ENCODE results near the gene TCEAL9.

TCEAL9 gene

GRCh38 chrX:103386332-103386731 is 30.0 kb downstream of the TCEAL9 start:
- H4K12ac ChIP-seq (ENCODE audit: low read depth, low read length) = no peak overlapping the region
- H4K91ac ChIP-seq (ENCODE audit: low read depth, low read length) = no peak overlapping the region
- H3K18ac ChIP-seq (ENCODE audit: low read length) = no peak overlapping the region
- no peaks in the 10 kb centered on the region for H3K9me3 ChIP-seq (ENCODE audit: insufficient read depth, low read depth, low read length)
- H3K14ac ChIP-seq (ENCODE audit: low read length) = no peak overlapping the region
- no peak for DNase-seq
- no peak overlapping the region for H2AK5ac ChIP-seq (ENCODE audit: low read length)
- H4K8ac ChIP-seq (ENCODE audit: low read depth, low read length) = no peak overlapping the region
- H3K9ac ChIP-seq (ENCODE audit: low read length) = no peak overlapping the region
- no peak overlapping the region for H3K27ac ChIP-seq (ENCODE audit: low read depth, low read length)
- no peak overlapping the region for H3K23ac ChIP-seq (ENCODE audit: low read length)
- no peaks in the 10 kb centered on the region for H3K36me3 ChIP-seq (ENCODE audit: control insufficient read depth in 1 of 2, insufficient read depth in 2 of 2, low read length in 2 of 2)
- H2AFZ ChIP-seq (ENCODE audit: insufficient read depth, low read length, poor library complexity) = no peak overlapping the region
- no peaks in the 10 kb centered on the region for H3K79me1 ChIP-seq (ENCODE audit: low read length)
- H2BK12ac ChIP-seq (ENCODE audit: low read length) = no peak overlapping the region
- no peak overlapping the region for H3K4me3 ChIP-seq (ENCODE audit: low read depth, low read length)
- no peak overlapping the region for H2BK5ac ChIP-seq (ENCODE audit: low read depth, low read length, poor library complexity)
- no CpG with 5 or more reads among the region's 2 CpGs for WGBS (ENCODE audit: extremely low coverage, insufficient coverage, insufficient read length)
- no peak overlapping the region for H2BK120ac ChIP-seq (ENCODE audit: insufficient read depth, low read length, poor library complexity)
- no peak overlapping the region for H3K4ac ChIP-seq (ENCODE audit: low read depth, low read length)
- no peak overlapping the region for H3K4me2 ChIP-seq (ENCODE audit: low read length)
- no peaks in the 10 kb centered on the region for H3K27me3 ChIP-seq (ENCODE audit: insufficient read depth, low read length)
- H3K79me2 ChIP-seq (ENCODE audit: control insufficient read depth, insufficient read depth, low read length, poor library complexity) = no peaks in the 10 kb centered on the region
- H3K4me1 ChIP-seq (ENCODE audit: control insufficient read depth in 1 of 2, insufficient read depth in 2 of 2, low read length in 2 of 2) = no peaks in the 10 kb centered on the region

- no peak overlapping the region for H4K8ac ChIP-seq (ENCODE audit: low read depth, low read length)
- no CpG with 5 or more reads among the region's 3 CpGs for WGBS (ENCODE audit: extremely low coverage, insufficient coverage, insufficient read length)
- no peak overlapping the region for H3K27ac ChIP-seq (ENCODE audit: low read depth, low read length)
These were observed 37.2 kb downstream of the TCEAL9 start for GRCh38 chrX:103393487-103393886.

GRCh38 chrX:103396186-103396585 is 39.9 kb downstream of the TCEAL9 start:
- Histone ChIP-seq H2AK5ac (ENCODE audit: low read length) (no peak overlapping the region), H4K91ac (ENCODE audit: low read depth, low read length) (no peak overlapping the region), H3K36me3 (ENCODE audit: control insufficient read depth in 1 of 2, insufficient read depth in 2 of 2, low read length in 2 of 2) (no peaks in the 10 kb centered on the region), H3K4me3 (ENCODE audit: low read depth, low read length) (no peak overlapping the region), H4K12ac (ENCODE audit: low read depth, low read length) (no peak overlapping the region), H3K4me2 (ENCODE audit: low read length) (no peak overlapping the region), H3K79me1 (ENCODE audit: low read length) (peaks cover 2% of the 10 kb centered on the region), H3K4ac (ENCODE audit: low read depth, low read length) (no peak overlapping the region), H2AFZ (ENCODE audit: insufficient read depth, low read length, poor library complexity) (no peak overlapping the region), H4K8ac (ENCODE audit: low read depth, low read length) (no peak overlapping the region), H3K9me3 (ENCODE audit: insufficient read depth, low read depth, low read length) (no peaks in the 10 kb centered on the region), H3K79me2 (ENCODE audit: control insufficient read depth, insufficient read depth, low read length, poor library complexity) (no peaks in the 10 kb centered on the region), H3K18ac (ENCODE audit: low read length) (no peak overlapping the region), H3K27me3 (ENCODE audit: insufficient read depth, low read length) (no peaks in the 10 kb centered on the region), H3K23ac (ENCODE audit: low read length) (no peak overlapping the region), H2BK120ac (ENCODE audit: insufficient read depth, low read length, poor library complexity) (no peak overlapping the region), H3K9ac (ENCODE audit: low read length) (no peak overlapping the region), H3K27ac (ENCODE audit: low read depth, low read length) (no peak overlapping the region), H2BK5ac (ENCODE audit: low read depth, low read length, poor library complexity) (no peak overlapping the region), H3K4me1 (ENCODE audit: control insufficient read depth in 1 of 2, insufficient read depth in 2 of 2, low read length in 2 of 2) (peaks cover 0 to 8% of the 10 kb centered on the region in 2 experiments), H2BK12ac (ENCODE audit: low read length) (no peak overlapping the region), H3K14ac (ENCODE audit: low read length) (no peak overlapping the region)
- DNase-seq = no peak
- WGBS (ENCODE audit: extremely low coverage, insufficient coverage, insufficient read length) = no CpG with 5 or more reads among the region's 5 CpGs

More at GRCh38 chrX:103393487-103393886, 37.2 kb downstream of the TCEAL9 start:
- H3K4me1 ChIP-seq (ENCODE audit: control insufficient read depth in 1 of 2, insufficient read depth in 2 of 2, low read length in 2 of 2) = peaks cover 0 to 7% of the 10 kb centered on the region in 2 experiments
- H3K27me3 ChIP-seq (ENCODE audit: insufficient read depth, low read length) = no peaks in the 10 kb centered on the region
- no peak overlapping the region for H3K14ac ChIP-seq (ENCODE audit: low read length)
- no peak overlapping the region for H3K18ac ChIP-seq (ENCODE audit: low read length)
- H3K4me3 ChIP-seq (ENCODE audit: low read depth, low read length) = no peak overlapping the region
- H2AK5ac ChIP-seq (ENCODE audit: low read length) = no peak overlapping the region
- no peaks in the 10 kb centered on the region for H3K9me3 ChIP-seq (ENCODE audit: insufficient read depth, low read depth, low read length)
- no peak overlapping the region for H4K91ac ChIP-seq (ENCODE audit: low read depth, low read length)
- H3K9ac ChIP-seq (ENCODE audit: low read length) = no peak overlapping the region
- DNase-seq = no peak
- H3K79me1 ChIP-seq (ENCODE audit: low read length) = peaks cover 2% of the 10 kb centered on the region
- no peak overlapping the region for H2AFZ ChIP-seq (ENCODE audit: insufficient read depth, low read length, poor library complexity)
- no peak overlapping the region for H3K23ac ChIP-seq (ENCODE audit: low read length)
- no peak overlapping the region for H3K4ac ChIP-seq (ENCODE audit: low read depth, low read length)
- no peaks in the 10 kb centered on the region for H3K36me3 ChIP-seq (ENCODE audit: control insufficient read depth in 1 of 2, insufficient read depth in 2 of 2, low read length in 2 of 2)
- H2BK120ac ChIP-seq (ENCODE audit: insufficient read depth, low read length, poor library complexity) = no peak overlapping the region
- H4K12ac ChIP-seq (ENCODE audit: low read depth, low read length) = no peak overlapping the region
- H2BK5ac ChIP-seq (ENCODE audit: low read depth, low read length, poor library complexity) = no peak overlapping the region
- H3K4me2 ChIP-seq (ENCODE audit: low read length) = no peak overlapping the region
- no peak overlapping the region for H2BK12ac ChIP-seq (ENCODE audit: low read length)
- no peaks in the 10 kb centered on the region for H3K79me2 ChIP-seq (ENCODE audit: control insufficient read depth, insufficient read depth, low read length, poor library complexity)

- H3K4me2 ChIP-seq (ENCODE audit: low read length) = no peak overlapping the region
- no peak overlapping the region for H3K4ac ChIP-seq (ENCODE audit: low read depth, low read length)
- H3K27me3 ChIP-seq (ENCODE audit: insufficient read depth, low read length) = no peaks in the 10 kb centered on the region
- DNase-seq = no peak
- H2AK5ac ChIP-seq (ENCODE audit: low read length) = no peak overlapping the region
- no CpG with 5 or more reads among the region's 2 CpGs for WGBS (ENCODE audit: extremely low coverage, insufficient coverage, insufficient read length)
- no peak overlapping the region for H2BK12ac ChIP-seq (ENCODE audit: low read length)
- no peak overlapping the region for H3K14ac ChIP-seq (ENCODE audit: low read length)
- peaks cover 0 to 8% of the 10 kb centered on the region in 2 experiments for H3K4me1 ChIP-seq (ENCODE audit: control insufficient read depth in 1 of 2, insufficient read depth in 2 of 2, low read length in 2 of 2)
- H2BK5ac ChIP-seq (ENCODE audit: low read depth, low read length, poor library complexity) = no peak overlapping the region
- no peak overlapping the region for H4K12ac ChIP-seq (ENCODE audit: low read depth, low read length)
- H2AFZ ChIP-seq (ENCODE audit: insufficient read depth, low read length, poor library complexity) = no peak overlapping the region
- H4K91ac ChIP-seq (ENCODE audit: low read depth, low read length) = no peak overlapping the region
- H3K9me3 ChIP-seq (ENCODE audit: insufficient read depth, low read depth, low read length) = no peaks in the 10 kb centered on the region
- no peak overlapping the region for H3K18ac ChIP-seq (ENCODE audit: low read length)
- no peak overlapping the region for H4K8ac ChIP-seq (ENCODE audit: low read depth, low read length)
- H3K79me1 ChIP-seq (ENCODE audit: low read length) = peaks cover 2% of the 10 kb centered on the region
- no peak overlapping the region for H3K9ac ChIP-seq (ENCODE audit: low read length)
- H3K36me3 ChIP-seq (ENCODE audit: control insufficient read depth in 1 of 2, insufficient read depth in 2 of 2, low read length in 2 of 2) = no peaks in the 10 kb centered on the region
- no peaks in the 10 kb centered on the region for H3K79me2 ChIP-seq (ENCODE audit: control insufficient read depth, insufficient read depth, low read length, poor library complexity)
- H3K27ac ChIP-seq (ENCODE audit: low read depth, low read length) = no peak overlapping the region
- H3K23ac ChIP-seq (ENCODE audit: low read length) = no peak overlapping the region
- no peak overlapping the region for H2BK120ac ChIP-seq (ENCODE audit: insufficient read depth, low read length, poor library complexity)
- H3K4me3 ChIP-seq (ENCODE audit: low read depth, low read length) = no peak overlapping the region
These were observed 40.4 kb downstream of the TCEAL9 start for GRCh38 chrX:103396660-103397059.

Data from trophoblast cell (in vitro differentiated cells and primary cell).